ENCODE measurements around the gene SLC16A8.

Gene SLC16A8

GRCh38 chr22:38034278-38034882, 49.6 kb downstream of the SLC16A8 start:
- no CpG with 5 or more reads among the region's 15 CpGs for WGBS, 2 donors (ENCODE audit: extremely low coverage in 2 of 2, insufficient read length in 2 of 2, insufficient replicate concordance in 1 of 2)
- peak overlapping the region; percentile 98 for H2BK5ac ChIP-seq (ENCODE audit: low read length)
- H2BK15ac ChIP-seq (ENCODE audit: low read length) = peak overlapping the region; percentile 57
- H3K27me3 ChIP-seq (ENCODE audit: control insufficient read depth in 3 of 3, insufficient read depth in 3 of 3, low read depth in 1 of 3, low read length in 3 of 3) = no peaks in the 10 kb centered on the region
- H3K9ac ChIP-seq (ENCODE audit: low read depth, low read length, poor library complexity) = no peak overlapping the region
- H2AK5ac ChIP-seq (ENCODE audit: low read depth, low read length) = peak overlapping the region; percentile 99
- H3K14ac ChIP-seq (ENCODE audit: low read length) = peak overlapping the region; percentile 57
- H3K4me3 ChIP-seq (ENCODE audit: low read length in 2 of 2) = no peak overlapping the region
- H3K27ac ChIP-seq (replicated peaks; ENCODE audit: low read length) = peak overlapping the region; percentile 70
- peak overlapping the region; percentile 67 for H4K91ac ChIP-seq (ENCODE audit: low read depth, low read length, poor library complexity)
- peak overlapping the region; percentile 100 for H3K18ac ChIP-seq (ENCODE audit: low read length)
- no peaks in the 10 kb centered on the region for H3K36me3 ChIP-seq (replicated peaks in 1 of 2; ENCODE audit: control insufficient read depth in 2 of 2, insufficient read depth in 2 of 2, low read length in 2 of 2)
- peak overlapping the region; percentile 89 for H2BK120ac ChIP-seq (ENCODE audit: low read depth, low read length)
- DNase-seq (ENCODE audit: low spot score) = peak; percentile 43
- no peaks in the 10 kb centered on the region for H3K79me1 ChIP-seq (ENCODE audit: low read depth, low read length)
- peak overlapping the region; percentile 100 for H2BK12ac ChIP-seq (ENCODE audit: low read length)
- H3K9me3 ChIP-seq (replicated peaks in 1 of 2; ENCODE audit: control insufficient read depth in 2 of 2, insufficient read depth in 1 of 2, low read depth in 1 of 2, low read length in 2 of 2) = no peaks in the 10 kb centered on the region
- H3K23ac ChIP-seq (ENCODE audit: low read depth, low read length, poor library complexity) = peak overlapping the region; percentile 83
- H3K4me1 ChIP-seq (ENCODE audit: control insufficient read depth in 2 of 2, insufficient read depth in 1 of 2, low read depth in 1 of 2, low read length in 2 of 2) = peaks cover 43 to 47% of the 10 kb centered on the region in 2 donors
- no peak overlapping the region for H3K4me2 ChIP-seq (ENCODE audit: insufficient read depth, low read length, poor library complexity, severe bottlenecking)
- peak overlapping the region; percentile 39 for H3K4ac ChIP-seq (ENCODE audit: low read length)
- H4K8ac ChIP-seq (ENCODE audit: low read depth, low read length) = peak overlapping the region; percentile 100
- peak overlapping the region; percentile 79 for H2AFZ ChIP-seq (ENCODE audit: low read length)

GRCh38 chr22:38033522-38034277, 50.3 kb downstream of the SLC16A8 start:
- DNase-seq (ENCODE audit: low spot score) = no peak

GRCh38 chr22:38032681-38033521, 51.1 kb downstream of the SLC16A8 start:
- H4K8ac ChIP-seq (ENCODE audit: low read depth, low read length) = no peak overlapping the region

More at GRCh38 chr22:38033522-38034277, 50.3 kb downstream of the SLC16A8 start:
- H3K9me3 ChIP-seq (replicated peaks in 1 of 2; ENCODE audit: control insufficient read depth in 2 of 2, insufficient read depth in 1 of 2, low read depth in 1 of 2, low read length in 2 of 2) = no peaks in the 10 kb centered on the region
- peak overlapping the region; percentile 83 for H3K23ac ChIP-seq (ENCODE audit: low read depth, low read length, poor library complexity)
- H3K18ac ChIP-seq (ENCODE audit: low read length) = peak overlapping the region; percentile 100
- peak overlapping the region; percentile 100 for H4K8ac ChIP-seq (ENCODE audit: low read depth, low read length)
- no peaks in the 10 kb centered on the region for H3K27me3 ChIP-seq (ENCODE audit: control insufficient read depth in 3 of 3, insufficient read depth in 3 of 3, low read depth in 1 of 3, low read length in 3 of 3)
- H3K4me2 ChIP-seq (ENCODE audit: insufficient read depth, low read length, poor library complexity, severe bottlenecking) = no peak overlapping the region
- no CpG with 5 or more reads among the region's 27 CpGs for WGBS, 2 donors (ENCODE audit: extremely low coverage in 2 of 2, insufficient read length in 2 of 2, insufficient replicate concordance in 1 of 2)
- peak overlapping the region; percentile 77 for H2BK120ac ChIP-seq (ENCODE audit: low read depth, low read length)
- H2BK5ac ChIP-seq (ENCODE audit: low read length) = peak overlapping the region; percentile 98
- H3K9ac ChIP-seq (ENCODE audit: low read depth, low read length, poor library complexity) = no peak overlapping the region
- H3K4me3 ChIP-seq (ENCODE audit: low read length in 2 of 2) = no peak overlapping the region
- H3K27ac ChIP-seq (replicated peaks; ENCODE audit: low read length) = peak overlapping the region; percentile 70
- peak overlapping the region; percentile 67 for H4K91ac ChIP-seq (ENCODE audit: low read depth, low read length, poor library complexity)
- H3K36me3 ChIP-seq (replicated peaks in 1 of 2; ENCODE audit: control insufficient read depth in 2 of 2, insufficient read depth in 2 of 2, low read length in 2 of 2) = no peaks in the 10 kb centered on the region
- peak overlapping the region; percentile 100 for H2BK12ac ChIP-seq (ENCODE audit: low read length)
- peak overlapping the region; percentile 98 for H2AK5ac ChIP-seq (ENCODE audit: low read depth, low read length)
- H3K79me1 ChIP-seq (ENCODE audit: low read depth, low read length) = no peaks in the 10 kb centered on the region
- H3K4me1 ChIP-seq (ENCODE audit: control insufficient read depth in 2 of 2, insufficient read depth in 1 of 2, low read depth in 1 of 2, low read length in 2 of 2) = peaks cover 43 to 47% of the 10 kb centered on the region in 2 donors
- peak overlapping the region; percentile 57 for H3K14ac ChIP-seq (ENCODE audit: low read length)
- peak overlapping the region; percentile 39 for H3K4ac ChIP-seq (ENCODE audit: low read length)
- peak overlapping the region; percentile 79 for H2AFZ ChIP-seq (ENCODE audit: low read length)
- peak overlapping the region; percentile 57 for H2BK15ac ChIP-seq (ENCODE audit: low read length)

More at GRCh38 chr22:38032681-38033521, 51.1 kb downstream of the SLC16A8 start:
- peak overlapping the region; percentile 1 for H3K23ac ChIP-seq (ENCODE audit: low read depth, low read length, poor library complexity)
- peak overlapping the region; percentile 98 for H2AK5ac ChIP-seq (ENCODE audit: low read depth, low read length)
- H3K27ac ChIP-seq (replicated peaks; ENCODE audit: low read length) = no peak overlapping the region
- peak overlapping the region; percentile 2 for H3K4ac ChIP-seq (ENCODE audit: low read length)
- no CpG with 5 or more reads among the region's 19 CpGs for WGBS, 2 donors (ENCODE audit: extremely low coverage in 2 of 2, insufficient read length in 2 of 2, insufficient replicate concordance in 1 of 2)
- no peak overlapping the region for H3K9ac ChIP-seq (ENCODE audit: low read depth, low read length, poor library complexity)
- no peak overlapping the region for H2AFZ ChIP-seq (ENCODE audit: low read length)
- no peaks in the 10 kb centered on the region for H3K27me3 ChIP-seq (ENCODE audit: control insufficient read depth in 3 of 3, insufficient read depth in 3 of 3, low read depth in 1 of 3, low read length in 3 of 3)
- no peak for DNase-seq (ENCODE audit: low spot score)
- no peak overlapping the region for H2BK120ac ChIP-seq (ENCODE audit: low read depth, low read length)
- peak overlapping the region; percentile 100 for H3K18ac ChIP-seq (ENCODE audit: low read length)
- no peak overlapping the region for H3K4me2 ChIP-seq (ENCODE audit: insufficient read depth, low read length, poor library complexity, severe bottlenecking)
- no peaks in the 10 kb centered on the region for H3K9me3 ChIP-seq (replicated peaks in 1 of 2; ENCODE audit: control insufficient read depth in 2 of 2, insufficient read depth in 1 of 2, low read depth in 1 of 2, low read length in 2 of 2)
- H3K14ac ChIP-seq (ENCODE audit: low read length) = peak overlapping the region; percentile 3
- H2BK15ac ChIP-seq (ENCODE audit: low read length) = peak overlapping the region; percentile 57
- no peaks in the 10 kb centered on the region for H3K36me3 ChIP-seq (replicated peaks in 1 of 2; ENCODE audit: control insufficient read depth in 2 of 2, insufficient read depth in 2 of 2, low read length in 2 of 2)
- peak overlapping the region; percentile 98 for H2BK5ac ChIP-seq (ENCODE audit: low read length)
- H4K91ac ChIP-seq (ENCODE audit: low read depth, low read length, poor library complexity) = no peak overlapping the region
- peaks cover 43 to 47% of the 10 kb centered on the region in 2 donors for H3K4me1 ChIP-seq (ENCODE audit: control insufficient read depth in 2 of 2, insufficient read depth in 1 of 2, low read depth in 1 of 2, low read length in 2 of 2)
- peak overlapping the region in 1 of 2 donors; percentile 24 for H3K4me3 ChIP-seq (ENCODE audit: low read length in 2 of 2)
- peak overlapping the region; percentile 89 for H2BK12ac ChIP-seq (ENCODE audit: low read length)
- no peaks in the 10 kb centered on the region for H3K79me1 ChIP-seq (ENCODE audit: low read depth, low read length)
